ENCODE results near the gene TXNDC11. TPM values are rescaled to one million over a fixed set of nuclear protein-coding genes. Genes with fewer than 3 reads are reported as not detected.

The TXNDC11 gene
- total and polyA plus RNA-seq, 9 of the 15 experiments (the other 6 are each of a cell fraction or from before 2014, with no cell fraction given) = 0.66 to 32.6 (median 26.2) TPM

DNA sequence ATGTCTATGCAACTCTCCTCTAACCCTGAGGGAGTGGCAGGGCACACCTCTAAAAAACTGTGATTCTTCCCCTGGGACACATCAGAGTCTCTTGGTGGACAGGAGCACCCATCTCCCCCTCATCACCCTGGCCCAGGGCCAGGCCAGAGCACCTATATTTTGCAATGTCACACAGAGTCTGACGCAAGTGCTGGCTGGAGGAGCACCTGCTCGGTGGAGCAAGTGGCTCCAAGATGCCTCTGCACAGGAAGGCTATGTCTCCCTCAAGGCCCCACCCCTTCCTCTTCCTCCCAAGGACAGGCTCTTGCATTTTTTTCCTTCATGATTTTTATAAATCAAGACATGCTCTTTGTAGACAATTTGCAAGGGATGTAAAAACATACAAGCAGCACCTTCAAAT lies 61.1 kb downstream of the TXNDC11 start (continued):
- TF ChIP-seq, protein P1, sequence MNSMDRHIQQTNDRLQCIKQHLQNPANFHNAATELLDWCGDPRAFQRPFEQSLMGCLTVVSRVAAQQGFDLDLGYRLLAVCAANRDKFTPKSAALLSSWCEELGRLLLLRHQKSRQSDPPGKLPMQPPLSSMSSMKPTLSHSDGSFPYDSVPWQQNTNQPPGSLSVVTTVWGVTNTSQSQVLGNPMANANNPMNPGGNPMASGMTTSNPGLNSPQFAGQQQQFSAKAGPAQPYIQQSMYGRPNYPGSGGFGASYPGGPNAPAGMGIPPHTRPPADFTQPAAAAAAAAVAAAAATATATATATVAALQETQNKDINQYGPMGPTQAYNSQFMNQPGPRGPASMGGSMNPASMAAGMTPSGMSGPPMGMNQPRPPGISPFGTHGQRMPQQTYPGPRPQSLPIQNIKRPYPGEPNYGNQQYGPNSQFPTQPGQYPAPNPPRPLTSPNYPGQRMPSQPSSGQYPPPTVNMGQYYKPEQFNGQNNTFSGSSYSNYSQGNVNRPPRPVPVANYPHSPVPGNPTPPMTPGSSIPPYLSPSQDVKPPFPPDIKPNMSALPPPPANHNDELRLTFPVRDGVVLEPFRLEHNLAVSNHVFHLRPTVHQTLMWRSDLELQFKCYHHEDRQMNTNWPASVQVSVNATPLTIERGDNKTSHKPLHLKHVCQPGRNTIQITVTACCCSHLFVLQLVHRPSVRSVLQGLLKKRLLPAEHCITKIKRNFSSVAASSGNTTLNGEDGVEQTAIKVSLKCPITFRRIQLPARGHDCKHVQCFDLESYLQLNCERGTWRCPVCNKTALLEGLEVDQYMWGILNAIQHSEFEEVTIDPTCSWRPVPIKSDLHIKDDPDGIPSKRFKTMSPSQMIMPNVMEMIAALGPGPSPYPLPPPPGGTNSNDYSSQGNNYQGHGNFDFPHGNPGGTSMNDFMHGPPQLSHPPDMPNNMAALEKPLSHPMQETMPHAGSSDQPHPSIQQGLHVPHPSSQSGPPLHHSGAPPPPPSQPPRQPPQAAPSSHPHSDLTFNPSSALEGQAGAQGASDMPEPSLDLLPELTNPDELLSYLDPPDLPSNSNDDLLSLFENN (IDR thresholded peaks at IDR 0.05; ENCODE audit: low read depth in 2 of 2, low read length in 2 of 2) = no peak
- TF ChIP-seq RBM34 (IDR thresholded peaks at IDR 0.05; ENCODE audit: borderline replicate concordance, insufficient read depth, low read length) = no peak
- no peak for TF ChIP-seq ZNF717 (CRISPR knock-in tag; IDR thresholded peaks at IDR 0.05)
- TF ChIP-seq, protein P2, sequence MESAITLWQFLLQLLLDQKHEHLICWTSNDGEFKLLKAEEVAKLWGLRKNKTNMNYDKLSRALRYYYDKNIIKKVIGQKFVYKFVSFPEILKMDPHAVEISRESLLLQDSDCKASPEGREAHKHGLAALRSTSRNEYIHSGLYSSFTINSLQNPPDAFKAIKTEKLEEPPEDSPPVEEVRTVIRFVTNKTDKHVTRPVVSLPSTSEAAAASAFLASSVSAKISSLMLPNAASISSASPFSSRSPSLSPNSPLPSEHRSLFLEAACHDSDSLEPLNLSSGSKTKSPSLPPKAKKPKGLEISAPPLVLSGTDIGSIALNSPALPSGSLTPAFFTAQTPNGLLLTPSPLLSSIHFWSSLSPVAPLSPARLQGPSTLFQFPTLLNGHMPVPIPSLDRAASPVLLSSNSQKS (CRISPR knock-in tag; IDR thresholded peaks at IDR 0.05) = no peak
- TF ChIP-seq ZNF24 (IDR thresholded peaks at IDR 0.05) = no peak
- TF ChIP-seq, protein P3, sequence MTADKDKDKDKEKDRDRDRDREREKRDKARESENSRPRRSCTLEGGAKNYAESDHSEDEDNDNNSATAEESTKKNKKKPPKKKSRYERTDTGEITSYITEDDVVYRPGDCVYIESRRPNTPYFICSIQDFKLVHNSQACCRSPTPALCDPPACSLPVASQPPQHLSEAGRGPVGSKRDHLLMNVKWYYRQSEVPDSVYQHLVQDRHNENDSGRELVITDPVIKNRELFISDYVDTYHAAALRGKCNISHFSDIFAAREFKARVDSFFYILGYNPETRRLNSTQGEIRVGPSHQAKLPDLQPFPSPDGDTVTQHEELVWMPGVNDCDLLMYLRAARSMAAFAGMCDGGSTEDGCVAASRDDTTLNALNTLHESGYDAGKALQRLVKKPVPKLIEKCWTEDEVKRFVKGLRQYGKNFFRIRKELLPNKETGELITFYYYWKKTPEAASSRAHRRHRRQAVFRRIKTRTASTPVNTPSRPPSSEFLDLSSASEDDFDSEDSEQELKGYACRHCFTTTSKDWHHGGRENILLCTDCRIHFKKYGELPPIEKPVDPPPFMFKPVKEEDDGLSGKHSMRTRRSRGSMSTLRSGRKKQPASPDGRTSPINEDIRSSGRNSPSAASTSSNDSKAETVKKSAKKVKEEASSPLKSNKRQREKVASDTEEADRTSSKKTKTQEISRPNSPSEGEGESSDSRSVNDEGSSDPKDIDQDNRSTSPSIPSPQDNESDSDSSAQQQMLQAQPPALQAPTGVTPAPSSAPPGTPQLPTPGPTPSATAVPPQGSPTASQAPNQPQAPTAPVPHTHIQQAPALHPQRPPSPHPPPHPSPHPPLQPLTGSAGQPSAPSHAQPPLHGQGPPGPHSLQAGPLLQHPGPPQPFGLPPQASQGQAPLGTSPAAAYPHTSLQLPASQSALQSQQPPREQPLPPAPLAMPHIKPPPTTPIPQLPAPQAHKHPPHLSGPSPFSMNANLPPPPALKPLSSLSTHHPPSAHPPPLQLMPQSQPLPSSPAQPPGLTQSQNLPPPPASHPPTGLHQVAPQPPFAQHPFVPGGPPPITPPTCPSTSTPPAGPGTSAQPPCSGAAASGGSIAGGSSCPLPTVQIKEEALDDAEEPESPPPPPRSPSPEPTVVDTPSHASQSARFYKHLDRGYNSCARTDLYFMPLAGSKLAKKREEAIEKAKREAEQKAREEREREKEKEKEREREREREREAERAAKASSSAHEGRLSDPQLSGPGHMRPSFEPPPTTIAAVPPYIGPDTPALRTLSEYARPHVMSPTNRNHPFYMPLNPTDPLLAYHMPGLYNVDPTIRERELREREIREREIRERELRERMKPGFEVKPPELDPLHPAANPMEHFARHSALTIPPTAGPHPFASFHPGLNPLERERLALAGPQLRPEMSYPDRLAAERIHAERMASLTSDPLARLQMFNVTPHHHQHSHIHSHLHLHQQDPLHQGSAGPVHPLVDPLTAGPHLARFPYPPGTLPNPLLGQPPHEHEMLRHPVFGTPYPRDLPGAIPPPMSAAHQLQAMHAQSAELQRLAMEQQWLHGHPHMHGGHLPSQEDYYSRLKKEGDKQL (CRISPR knock-in tag; IDR thresholded peaks at IDR 0.05; ENCODE audit: borderline replicate concordance) = no peak
- no peak for TF ChIP-seq CEBPG (CRISPR knock-in tag; IDR thresholded peaks at IDR 0.05)
- peak in 1 of 2 experiments; percentile 44; a peak in 3 of 4 replicates for TF ChIP-seq CEBPG (tag; conservative IDR thresholded peaks at IDR 0.05 in 1 of 2, IDR thresholded peaks at IDR 0.05 in 1 of 2)
- no peak for TF ChIP-seq RCOR1 (IDR thresholded peaks at IDR 0.05; ENCODE audit: borderline replicate concordance in 1 of 2, low read depth in 2 of 2, low read length in 2 of 2)
- TF ChIP-seq NFE2 (IDR thresholded peaks at IDR 0.05; ENCODE audit: low read depth) = 0 out of 2 replicates have a peak, but pooled peaks have one; percentile 20
- TF ChIP-seq, protein P4, sequence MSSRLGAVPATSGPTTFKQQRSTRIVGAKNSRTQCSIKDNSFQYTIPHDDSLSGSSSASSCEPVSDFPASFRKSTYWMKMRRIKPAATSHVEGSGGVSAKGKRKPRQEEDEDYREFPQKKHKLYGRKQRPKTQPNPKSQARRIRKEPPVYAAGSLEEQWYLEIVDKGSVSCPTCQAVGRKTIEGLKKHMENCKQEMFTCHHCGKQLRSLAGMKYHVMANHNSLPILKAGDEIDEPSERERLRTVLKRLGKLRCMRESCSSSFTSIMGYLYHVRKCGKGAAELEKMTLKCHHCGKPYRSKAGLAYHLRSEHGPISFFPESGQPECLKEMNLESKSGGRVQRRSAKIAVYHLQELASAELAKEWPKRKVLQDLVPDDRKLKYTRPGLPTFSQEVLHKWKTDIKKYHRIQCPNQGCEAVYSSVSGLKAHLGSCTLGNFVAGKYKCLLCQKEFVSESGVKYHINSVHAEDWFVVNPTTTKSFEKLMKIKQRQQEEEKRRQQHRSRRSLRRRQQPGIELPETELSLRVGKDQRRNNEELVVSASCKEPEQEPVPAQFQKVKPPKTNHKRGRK (tag; IDR thresholded peaks at IDR 0.05) = no peak
- peak; percentile 60 for TF ChIP-seq CTBP1 (IDR thresholded peaks at IDR 0.05; ENCODE audit: borderline replicate concordance)
- TF ChIP-seq ZNF561 (CRISPR knock-in tag; conservative IDR thresholded peaks at IDR 0.05) = no peak
- TF ChIP-seq GTF2E2 (tag; IDR thresholded peaks at IDR 0.05) = no peak
